HL-60 (cell line): ENCODE results near the gene AP4S1.

ENCODE experiments used
- GABPA ChIP-seq: IDR thresholded peaks from 2 replicates; pipeline ENCODE4 v1.6.1; 2012; ENCODE audit warnings: low read depth
- POLR2AphosphoS5 ChIP-seq: IDR thresholded peaks from 2 replicates; pipeline ENCODE4 v1.6.1; 2012; ENCODE audit warnings: low read depth
- TF ChIP-seq, protein P1 (sequence below): IDR thresholded peaks from one replicate; pipeline ENCODE4 v1.5.1; 2011; ENCODE audit warnings: low read length, control low read depth, inconsistent platforms; ENCODE audit not compliant: insufficient read depth

GRCh38 chr14:31042300-31042699 is 16.9 kb downstream of the AP4S1 start:
- TF ChIP-seq, protein P1, sequence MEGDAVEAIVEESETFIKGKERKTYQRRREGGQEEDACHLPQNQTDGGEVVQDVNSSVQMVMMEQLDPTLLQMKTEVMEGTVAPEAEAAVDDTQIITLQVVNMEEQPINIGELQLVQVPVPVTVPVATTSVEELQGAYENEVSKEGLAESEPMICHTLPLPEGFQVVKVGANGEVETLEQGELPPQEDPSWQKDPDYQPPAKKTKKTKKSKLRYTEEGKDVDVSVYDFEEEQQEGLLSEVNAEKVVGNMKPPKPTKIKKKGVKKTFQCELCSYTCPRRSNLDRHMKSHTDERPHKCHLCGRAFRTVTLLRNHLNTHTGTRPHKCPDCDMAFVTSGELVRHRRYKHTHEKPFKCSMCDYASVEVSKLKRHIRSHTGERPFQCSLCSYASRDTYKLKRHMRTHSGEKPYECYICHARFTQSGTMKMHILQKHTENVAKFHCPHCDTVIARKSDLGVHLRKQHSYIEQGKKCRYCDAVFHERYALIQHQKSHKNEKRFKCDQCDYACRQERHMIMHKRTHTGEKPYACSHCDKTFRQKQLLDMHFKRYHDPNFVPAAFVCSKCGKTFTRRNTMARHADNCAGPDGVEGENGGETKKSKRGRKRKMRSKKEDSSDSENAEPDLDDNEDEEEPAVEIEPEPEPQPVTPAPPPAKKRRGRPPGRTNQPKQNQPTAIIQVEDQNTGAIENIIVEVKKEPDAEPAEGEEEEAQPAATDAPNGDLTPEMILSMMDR, result no peak
- no peak for TF ChIP-seq POLR2AphosphoS5
- no peak for TF ChIP-seq GABPA
